Measurements from ENCODE around the gene ESPN. TPM values are rescaled to one million over a fixed set of nuclear protein-coding genes. Genes with fewer than 3 reads are reported as not detected.
A peak's percentile ranks its signal among the peaks of the same experiment; 100 is the strongest.
"Not testable (repeated sequence)": the region's sequence is repeated elsewhere in the genome, so short reads cannot be mapped to it uniquely, and the experiment has no call there.

Gene ESPN
- total and polyA plus RNA-seq, 10 of the 15 experiments (the other 5 are each of a cell fraction or from before 2014, with no cell fraction given), result 0.18 to 0.71 (median 0.59) TPM; not detected in 7

GRCh38 chr1:6437012-6437700, 12.6 kb downstream of the ESPN start:
- intact Hi-C loops (cut with micrococcal nuclease; ENCODE audit: unreplicated experiment); H3K4me1 ChIP-seq (ENCODE audit: control insufficient read depth, insufficient read depth, low read length); H3K36me3 ChIP-seq (ENCODE audit: control insufficient read depth in 2 of 2, insufficient read depth in 2 of 2, low read length in 1 of 2); H2AFZ ChIP-seq (ENCODE audit: control insufficient read depth, low read depth, low read length); ATAC-seq; DNase-seq (ENCODE audit: low read depth, low spot score); in situ Hi-C loops (cut with MboI); FAIRE-seq; H3K79me2 ChIP-seq (ENCODE audit: control insufficient read depth, insufficient read depth, low read length); H3K27ac ChIP-seq (ENCODE audit: control insufficient read depth, insufficient read depth); H3K27me3 ChIP-seq (replicated peaks in 1 of 2; ENCODE audit: control insufficient read depth in 2 of 2, insufficient read depth in 2 of 2, low read length in 1 of 2); H3K9ac ChIP-seq (ENCODE audit: control insufficient read depth, insufficient read depth, low read length); H4K20me1 ChIP-seq (ENCODE audit: control insufficient read depth, insufficient read depth); H3K4me3 ChIP-seq; H3K4me2 ChIP-seq (ENCODE audit: control insufficient read depth, insufficient read depth); BruUV-seq (replicated peaks); H3K9me3 ChIP-seq (replicated peaks; ENCODE audit: control insufficient read depth, insufficient read depth, low read length): not testable (repeated sequence)
- ChIA-PET POLR2A (interaction anchor here (0.6 to 0.9 kb wide), 2 partner anchors 14 to 170 kb away, joined by 3 to 4 read pairs; no protein-coding TSS in a partner anchor), CTCF (interaction anchor here (0.5 to 8.0 kb wide), 22 partner anchors 7 to 202 kb away, joined by 3 to 137 read pairs (median 5); partner anchors contain the start of genes ESPN and HES2), SMC1A (ENCODE audit: uncharacterized antibody, unreplicated experiment) (interaction anchor here (0.8 to 2.5 kb wide), 7 partner anchors 11 to 191 kb away, joined by 3 to 17 read pairs (median 5); no protein-coding TSS in a partner anchor), RAD21 (ENCODE audit: unreplicated experiment) (interaction anchor here (0.8 to 4.2 kb wide), 6 partner anchors 15 to 89 kb away, joined by 3 to 44 read pairs (median 6); no protein-coding TSS in a partner anchor)
- 17% methylated on average over 21 of the region's 22 CpGs for WGBS (ENCODE audit: insufficient coverage, insufficient replicate concordance, low lambda C conversion rate, missing lambda C conversion rate)
- TF ChIP-seq CTCF (IDR thresholded peaks at IDR 0.05 in 2 of 3, conservative IDR thresholded peaks at IDR 0.05 in 1 of 3; ENCODE audit: control insufficient read depth in 2 of 3, extremely low read depth in 1 of 3, insufficient read depth in 1 of 3, low read depth in 3 of 3, low read length in 3 of 3), result 0 out of 6 replicates have a peak, but pooled peaks of 2 of the 3 experiments have one; percentile 2 to 12

All from GM12878 (cell line).